ENCODE results near the gene LGALS4.
"Not testable (repeated sequence)": the region's sequence is repeated elsewhere in the genome, so short reads cannot be mapped to it uniquely, and the experiment has no call there.

The LGALS4 gene

DNA sequence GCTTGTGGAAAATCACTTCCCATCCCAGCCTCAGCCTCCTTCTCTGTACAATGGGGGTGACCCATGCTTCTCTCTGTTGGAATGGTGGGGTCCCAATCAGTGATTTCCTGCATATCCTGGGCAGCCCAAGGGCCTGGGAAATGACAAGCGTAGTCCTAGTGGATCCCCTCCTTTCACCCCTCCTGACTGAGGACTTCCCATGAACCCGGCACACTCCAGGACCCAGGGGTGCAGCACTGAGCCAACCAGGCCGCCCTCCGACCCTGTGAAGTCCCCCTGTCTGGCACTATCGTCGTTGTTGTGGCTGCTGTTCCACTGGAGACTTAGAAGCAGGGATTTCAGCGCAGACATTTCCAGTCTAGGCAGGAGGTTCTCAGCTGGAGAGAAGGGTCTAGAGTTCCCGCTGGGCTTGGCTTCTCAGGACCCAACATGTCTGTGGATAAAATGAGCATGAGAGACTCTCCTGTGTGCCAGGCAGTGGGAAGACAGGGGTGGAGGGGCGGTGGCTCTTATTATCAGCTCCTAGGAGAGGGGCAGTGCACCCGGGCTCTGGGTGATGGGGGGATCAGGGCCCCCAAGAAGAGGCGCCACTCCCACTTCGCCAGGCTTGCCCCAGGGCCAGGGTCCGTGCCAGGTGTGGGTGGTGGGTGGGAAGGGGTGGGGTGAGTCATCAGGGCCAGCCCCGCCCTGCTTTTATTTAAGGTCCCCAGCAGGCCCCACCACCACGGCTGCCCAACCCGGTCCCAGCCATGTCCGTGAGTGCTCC, 24.1 kb downstream of the LGALS4 start, which contains the start of gene LGALS7B:
Gene LGALS7B, plus strand, starts transcription at position 723 of the 766 bp plus-strand sequence. Its CDS starts 27 bp downstream, at position 750.
- H3K4me3 ChIP-seq (ENCODE audit: low read length): no peak within 1 kb of the TSS
- TF ChIP-seq, protein P1, sequence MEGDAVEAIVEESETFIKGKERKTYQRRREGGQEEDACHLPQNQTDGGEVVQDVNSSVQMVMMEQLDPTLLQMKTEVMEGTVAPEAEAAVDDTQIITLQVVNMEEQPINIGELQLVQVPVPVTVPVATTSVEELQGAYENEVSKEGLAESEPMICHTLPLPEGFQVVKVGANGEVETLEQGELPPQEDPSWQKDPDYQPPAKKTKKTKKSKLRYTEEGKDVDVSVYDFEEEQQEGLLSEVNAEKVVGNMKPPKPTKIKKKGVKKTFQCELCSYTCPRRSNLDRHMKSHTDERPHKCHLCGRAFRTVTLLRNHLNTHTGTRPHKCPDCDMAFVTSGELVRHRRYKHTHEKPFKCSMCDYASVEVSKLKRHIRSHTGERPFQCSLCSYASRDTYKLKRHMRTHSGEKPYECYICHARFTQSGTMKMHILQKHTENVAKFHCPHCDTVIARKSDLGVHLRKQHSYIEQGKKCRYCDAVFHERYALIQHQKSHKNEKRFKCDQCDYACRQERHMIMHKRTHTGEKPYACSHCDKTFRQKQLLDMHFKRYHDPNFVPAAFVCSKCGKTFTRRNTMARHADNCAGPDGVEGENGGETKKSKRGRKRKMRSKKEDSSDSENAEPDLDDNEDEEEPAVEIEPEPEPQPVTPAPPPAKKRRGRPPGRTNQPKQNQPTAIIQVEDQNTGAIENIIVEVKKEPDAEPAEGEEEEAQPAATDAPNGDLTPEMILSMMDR (conservative IDR thresholded peaks at IDR 0.05; ENCODE audit: low read length): no peak
- no peak for DNase-seq (ENCODE audit: low read depth)

DNA sequence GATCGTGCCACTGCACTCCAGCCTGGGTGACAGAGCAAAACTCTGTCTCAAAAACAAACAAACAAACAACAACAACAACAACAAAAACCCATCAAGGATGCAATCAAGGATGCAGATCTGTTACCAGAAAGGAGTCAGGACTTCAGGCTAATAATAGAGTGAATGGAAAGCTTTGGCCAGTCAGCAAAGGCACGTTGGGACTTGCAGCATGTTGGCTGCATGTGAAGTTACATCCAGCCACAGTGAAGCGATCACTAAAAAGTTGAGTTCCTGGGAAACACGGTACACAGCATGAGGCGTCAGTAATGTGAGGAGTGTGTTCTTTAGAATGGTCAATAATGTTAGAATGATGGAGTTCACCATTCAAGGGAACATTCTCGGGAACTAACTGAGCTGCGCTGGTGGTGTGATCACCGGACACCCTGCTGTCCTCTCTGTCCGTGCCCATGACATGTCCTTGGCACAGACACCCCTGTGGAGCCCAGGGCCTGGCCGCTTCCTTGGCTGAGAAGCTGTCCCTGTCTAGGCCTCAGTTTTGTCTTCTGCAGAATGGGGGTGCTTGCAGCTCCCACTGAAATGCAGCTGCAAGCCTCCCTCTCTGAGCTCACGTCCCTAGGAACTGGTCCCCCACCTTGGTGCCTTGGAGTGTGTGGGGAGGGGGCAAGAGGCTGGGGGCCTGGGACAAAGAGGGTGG, 26.0 kb downstream of the LGALS4 start:
- TF ChIP-seq, protein P1 (conservative IDR thresholded peaks at IDR 0.05; ENCODE audit: low read length): no peak
- no peak for DNase-seq (ENCODE audit: low read depth)
- H3K4me3 ChIP-seq (ENCODE audit: low read length): no peak overlapping the region

DNA sequence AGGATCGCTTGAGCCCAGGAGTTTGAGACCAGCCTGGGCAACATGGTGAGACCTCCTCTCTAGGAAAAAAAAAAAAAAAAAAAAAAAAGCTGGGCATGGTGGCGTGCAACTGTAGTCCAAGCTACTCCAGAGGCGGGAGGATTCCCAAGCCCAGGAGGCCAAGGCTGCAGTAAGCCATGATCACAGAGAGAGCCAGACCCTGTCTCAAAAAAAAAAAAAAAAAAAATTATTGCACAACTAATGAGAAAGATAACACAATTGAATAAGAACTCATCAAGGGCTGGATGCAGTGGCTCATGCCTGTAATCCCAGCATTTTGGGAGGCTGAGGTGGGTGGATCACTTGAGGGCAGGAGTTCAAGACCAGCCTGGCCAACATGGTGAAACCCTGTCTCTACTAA, 26.7 kb downstream of the LGALS4 start:
- not testable (repeated sequence) for H3K4me3 ChIP-seq (ENCODE audit: low read length); DNase-seq (ENCODE audit: low read depth)

DNA sequence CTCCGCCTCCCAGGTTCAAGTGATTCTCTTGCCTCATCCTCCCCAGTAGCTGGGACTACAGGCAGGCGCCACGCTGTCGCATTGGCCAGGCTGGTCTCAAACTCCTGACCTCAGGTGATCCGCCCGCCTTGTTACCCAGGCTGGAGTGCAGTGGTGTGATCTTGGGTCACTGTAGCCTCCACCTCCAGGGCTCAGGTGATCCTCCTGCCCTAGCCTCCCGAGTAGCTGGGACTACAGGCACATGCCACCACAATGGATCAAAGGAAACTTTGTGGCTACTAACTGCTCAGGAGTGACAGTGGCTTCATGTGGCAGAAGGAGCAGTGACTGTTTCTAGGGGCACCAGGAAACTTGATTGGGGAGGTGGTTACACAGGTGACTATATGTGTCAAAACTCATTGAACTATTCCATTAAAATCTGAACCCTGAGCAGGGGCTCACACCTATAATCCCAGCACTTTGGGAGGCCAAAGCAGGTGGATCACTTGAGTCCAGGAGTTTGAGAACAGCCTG, 27.5 kb downstream of the LGALS4 start:
- DNase-seq (ENCODE audit: low read depth): no peak
- H3K4me3 ChIP-seq (ENCODE audit: low read length): no peak overlapping the region
- TF ChIP-seq, protein P1 (conservative IDR thresholded peaks at IDR 0.05; ENCODE audit: low read length): no peak

DNA sequence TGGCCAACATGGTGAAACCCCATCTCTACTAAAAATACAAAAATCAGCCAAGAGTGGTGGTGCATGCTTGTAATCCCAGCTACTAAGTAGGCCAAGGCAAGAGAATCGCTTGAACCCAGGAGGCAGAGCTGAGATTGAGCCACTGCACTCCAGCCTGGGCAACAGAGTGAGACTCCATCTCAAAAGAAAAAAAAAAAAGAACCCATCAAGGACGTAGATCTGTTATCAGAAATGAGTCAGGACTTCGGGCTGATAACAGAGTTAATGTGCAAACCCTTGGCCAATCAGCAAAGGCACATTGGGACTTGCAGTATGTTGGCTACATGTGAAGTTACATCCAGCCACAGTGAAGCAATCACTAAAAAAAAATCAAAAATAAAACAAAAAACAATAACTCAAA, 28.5 kb downstream of the LGALS4 start:
- TF ChIP-seq, protein P1 (conservative IDR thresholded peaks at IDR 0.05; ENCODE audit: low read length): no peak
- no peak overlapping the region for H3K4me3 ChIP-seq (ENCODE audit: low read length)
- no peak for DNase-seq (ENCODE audit: low read depth)

DNA sequence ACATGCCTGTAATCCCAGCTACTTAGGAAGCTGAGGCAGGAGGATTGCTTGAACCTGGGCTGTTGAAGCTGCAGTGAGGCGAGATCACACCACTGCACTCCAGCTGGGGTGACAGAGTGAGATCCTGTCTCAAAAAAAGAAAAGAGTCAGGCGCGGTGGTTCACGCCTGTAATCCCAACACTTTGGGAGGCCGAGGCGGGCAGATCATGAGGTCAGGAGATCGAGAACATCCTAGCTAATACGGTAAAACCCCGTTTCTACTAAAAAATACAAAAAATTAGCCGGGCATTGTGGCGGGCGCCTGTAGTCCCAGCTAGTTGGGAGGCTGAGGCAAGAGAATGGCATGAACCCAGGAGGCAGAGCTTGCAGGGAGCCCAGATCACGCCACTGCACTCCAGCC, 30.5 kb downstream of the LGALS4 start:
- DNase-seq (ENCODE audit: low read depth); H3K4me3 ChIP-seq (ENCODE audit: low read length): not testable (repeated sequence)

DNA sequence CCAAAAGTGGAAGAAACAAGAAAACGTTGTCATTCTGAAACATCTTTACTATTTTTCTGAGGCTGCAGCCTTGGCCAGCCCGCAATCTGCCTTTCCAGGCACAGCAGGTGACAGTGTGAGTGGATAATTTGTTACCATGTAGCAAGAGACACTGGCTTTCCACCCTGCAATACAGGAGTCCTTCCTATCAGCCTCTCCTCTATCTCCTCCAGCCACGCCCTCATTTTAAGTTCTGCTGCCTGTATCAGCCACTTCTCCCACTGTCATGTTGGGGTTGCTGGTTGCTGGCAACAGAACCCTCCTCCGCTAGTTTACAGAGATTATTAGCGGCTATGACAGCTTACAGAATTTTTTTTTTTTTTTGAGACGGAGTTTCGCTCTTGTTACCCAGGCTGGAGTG, 31.7 kb downstream of the LGALS4 start:
- H3K4me3 ChIP-seq (ENCODE audit: low read length): no peak overlapping the region
- TF ChIP-seq, protein P1 (conservative IDR thresholded peaks at IDR 0.05; ENCODE audit: low read length): no peak
- DNase-seq (ENCODE audit: low read depth): no peak

DNA sequence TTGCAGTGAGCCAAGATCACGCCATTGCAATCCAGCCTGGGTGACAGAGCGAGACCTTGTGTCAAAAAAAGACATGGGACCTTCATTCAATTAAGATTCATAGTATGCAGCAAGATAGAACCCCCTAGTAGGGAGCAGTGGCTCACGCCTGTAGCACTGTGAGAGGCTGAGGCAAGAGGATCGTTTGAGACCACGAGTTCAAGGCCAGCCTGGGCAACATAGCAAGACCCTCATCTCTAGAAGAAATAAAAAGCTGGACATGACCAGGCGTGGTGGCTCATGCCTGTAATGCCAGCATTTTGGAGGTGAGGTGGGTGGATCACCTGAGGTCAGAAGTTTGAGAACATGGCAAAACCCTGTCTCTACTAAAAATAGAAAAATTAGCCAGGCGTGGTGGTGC, 32.3 kb downstream of the LGALS4 start:
- TF ChIP-seq, protein P1 (conservative IDR thresholded peaks at IDR 0.05; ENCODE audit: low read length): no peak

More for the DNA sequence above, 32.3 kb downstream of the LGALS4 start:
- no peak overlapping the region for H3K4me3 ChIP-seq (ENCODE audit: low read length)
- DNase-seq (ENCODE audit: low read depth): no peak
